Subcutaneous adipose tissue (tissue), 4 donors: ENCODE data around the gene SEC31A. TPM values are rescaled to one million over a fixed set of nuclear protein-coding genes. Genes with fewer than 3 reads are reported as not detected.

Source experiments
- total RNA-seq, 4 donors: library from RNA; depleted of rRNA; stranded (reverse); fragments of >200 nt; gene quantifications; one replicate each; pipeline ENCODE4 v1.1.0, GENCODE V29; 2016
- TF ChIP-seq, protein P1 (sequence below): fragments of 450-650 bp; IDR thresholded peaks from one replicate; pipeline ENCODE4 v1.5.1; 2016; ENCODE audit warnings: low read depth, mild to moderate bottlenecking, control low read depth, antibody characterized with exemption, moderate library complexity

Gene SEC31A
- total RNA-seq, 4 donors from 2014 or later: 178 to 276 (median 203) TPM

DNA sequence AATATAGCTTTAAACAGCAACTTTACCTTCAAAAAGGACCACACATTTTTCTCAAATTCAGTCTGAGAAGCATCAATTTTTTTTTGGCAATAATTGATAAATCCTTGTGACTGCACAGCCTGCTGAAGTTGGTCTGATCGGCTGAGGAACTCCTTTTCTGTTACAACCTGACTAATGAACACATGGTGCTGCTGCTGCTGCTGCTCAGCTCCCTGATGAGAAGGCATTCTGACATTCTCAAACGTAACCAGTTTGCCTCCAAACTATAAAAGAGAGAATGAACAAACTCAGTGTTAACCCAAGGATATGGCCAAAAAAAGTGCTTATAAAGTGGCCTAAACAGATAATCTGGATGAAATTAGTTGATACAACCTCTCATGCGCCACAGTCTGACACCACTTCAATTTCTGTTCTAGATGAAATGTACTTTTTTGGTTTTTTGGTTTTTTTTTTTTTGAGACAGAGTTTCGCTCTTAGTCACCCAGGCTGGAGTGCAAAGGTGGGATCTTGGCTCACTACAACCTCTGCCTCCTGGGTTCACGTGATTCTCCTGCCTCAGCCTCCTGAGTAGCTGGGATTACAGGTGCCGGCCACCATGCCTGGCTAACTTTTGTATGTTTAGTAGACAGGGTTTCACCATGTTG lies 26.5 kb downstream of the SEC31A start:
- TF ChIP-seq, protein P1, sequence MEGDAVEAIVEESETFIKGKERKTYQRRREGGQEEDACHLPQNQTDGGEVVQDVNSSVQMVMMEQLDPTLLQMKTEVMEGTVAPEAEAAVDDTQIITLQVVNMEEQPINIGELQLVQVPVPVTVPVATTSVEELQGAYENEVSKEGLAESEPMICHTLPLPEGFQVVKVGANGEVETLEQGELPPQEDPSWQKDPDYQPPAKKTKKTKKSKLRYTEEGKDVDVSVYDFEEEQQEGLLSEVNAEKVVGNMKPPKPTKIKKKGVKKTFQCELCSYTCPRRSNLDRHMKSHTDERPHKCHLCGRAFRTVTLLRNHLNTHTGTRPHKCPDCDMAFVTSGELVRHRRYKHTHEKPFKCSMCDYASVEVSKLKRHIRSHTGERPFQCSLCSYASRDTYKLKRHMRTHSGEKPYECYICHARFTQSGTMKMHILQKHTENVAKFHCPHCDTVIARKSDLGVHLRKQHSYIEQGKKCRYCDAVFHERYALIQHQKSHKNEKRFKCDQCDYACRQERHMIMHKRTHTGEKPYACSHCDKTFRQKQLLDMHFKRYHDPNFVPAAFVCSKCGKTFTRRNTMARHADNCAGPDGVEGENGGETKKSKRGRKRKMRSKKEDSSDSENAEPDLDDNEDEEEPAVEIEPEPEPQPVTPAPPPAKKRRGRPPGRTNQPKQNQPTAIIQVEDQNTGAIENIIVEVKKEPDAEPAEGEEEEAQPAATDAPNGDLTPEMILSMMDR: no peak

DNA sequence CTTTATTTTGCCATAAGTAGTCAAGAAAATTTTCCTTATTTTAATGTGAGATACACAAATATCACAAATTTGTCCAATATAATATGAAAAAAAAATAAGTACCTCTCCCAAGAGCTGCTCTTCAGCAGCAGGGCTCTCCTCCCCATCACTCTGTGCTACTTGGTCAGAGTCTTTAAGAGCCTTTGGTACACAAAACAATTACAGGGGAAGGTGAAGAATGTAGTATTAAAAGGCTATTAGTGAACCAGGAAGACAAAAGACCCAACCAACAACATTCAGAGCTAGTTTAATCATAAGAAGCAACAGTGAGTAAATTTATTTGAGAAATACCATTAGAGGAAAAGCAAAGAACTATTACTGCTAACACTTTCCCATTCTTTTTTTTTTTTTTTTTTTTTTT lies 29.4 kb downstream of the SEC31A start:
- TF ChIP-seq, protein P1: no peak

DNA sequence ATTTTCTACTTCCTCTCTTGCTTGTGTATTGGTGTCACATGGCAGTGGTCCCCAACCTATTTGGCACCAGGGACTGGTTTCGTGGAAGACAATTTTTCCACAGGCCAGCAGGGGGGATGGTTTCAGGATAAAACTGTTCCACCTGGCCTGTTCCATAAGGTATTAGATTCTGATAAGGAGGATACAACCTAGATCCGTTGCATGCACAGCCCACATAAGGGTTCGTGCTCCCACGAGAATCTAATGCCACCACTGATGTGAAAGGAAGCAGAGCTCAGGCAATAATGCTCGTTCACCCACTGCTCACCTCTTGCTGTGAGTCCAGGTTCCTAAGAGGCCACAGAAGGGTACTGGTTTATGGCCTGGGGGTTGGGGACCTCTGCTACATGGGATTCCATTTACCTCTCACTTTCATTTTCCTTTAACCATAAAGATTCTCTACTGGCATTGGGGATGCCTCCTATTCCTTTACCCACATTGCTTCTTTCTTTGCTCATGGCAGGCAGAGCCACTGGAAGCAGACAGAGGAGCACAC lies 38.1 kb downstream of the SEC31A start:
- TF ChIP-seq, protein P1: no peak

DNA sequence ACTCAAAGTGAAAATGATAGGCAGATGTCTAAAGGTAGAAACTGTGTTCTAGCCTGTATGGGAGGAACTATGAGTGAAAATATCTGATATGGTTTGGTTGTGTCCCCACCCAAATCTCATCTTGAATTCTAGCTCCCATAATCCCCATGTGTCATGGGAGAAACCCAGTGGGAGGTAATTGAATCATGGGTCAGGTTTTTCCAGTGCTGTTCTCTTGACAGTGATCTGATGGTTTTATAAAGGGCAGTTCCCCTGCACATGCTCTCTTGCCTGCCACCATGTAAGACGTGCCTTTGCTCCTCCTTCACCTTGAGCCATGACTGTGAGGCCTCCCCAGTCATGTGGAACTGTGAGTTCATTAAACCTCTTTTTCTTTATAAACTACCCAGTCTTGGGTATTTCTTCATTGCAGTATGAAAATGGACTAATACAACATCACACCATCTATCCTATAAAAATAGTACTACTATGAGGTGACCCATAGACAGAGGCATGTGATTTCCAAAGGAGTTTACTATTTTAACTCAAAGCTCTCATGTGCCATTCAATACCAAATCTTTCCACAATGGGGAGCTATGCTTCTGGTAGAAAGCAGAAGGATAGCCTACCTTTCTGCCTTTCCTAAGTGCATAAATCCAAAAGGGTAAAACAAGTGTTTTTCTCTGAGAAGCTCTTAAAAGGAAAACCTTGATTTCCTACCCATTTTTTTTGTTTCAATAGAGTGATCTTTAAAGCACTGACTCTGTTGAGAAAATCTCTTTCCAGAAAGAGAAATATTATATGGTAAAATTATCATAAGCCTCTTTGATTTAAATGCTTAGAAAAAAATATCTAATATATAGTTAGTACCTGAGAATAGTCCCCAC lies 38.8 kb downstream of the SEC31A start:
- TF ChIP-seq, protein P1: no peak

DNA sequence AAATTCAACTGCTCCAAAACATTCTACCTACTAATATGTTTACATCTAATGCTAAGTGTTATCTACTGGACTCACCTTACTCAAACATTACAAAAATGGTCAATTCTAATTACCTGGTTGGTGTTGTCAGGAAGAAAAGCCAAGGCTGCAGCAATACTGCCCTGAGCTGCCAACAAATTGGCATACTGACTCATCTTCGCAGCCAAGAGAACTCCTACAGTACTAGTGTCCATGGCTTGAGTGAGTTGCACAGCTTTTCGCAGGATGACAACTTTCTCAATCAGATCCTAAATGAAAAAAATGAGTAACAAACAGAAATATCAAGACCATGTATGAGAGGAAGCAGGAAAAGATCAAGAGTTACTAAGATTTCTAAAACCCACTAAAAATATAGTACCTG lies 39.6 kb downstream of the SEC31A start:
- TF ChIP-seq, protein P1: no peak

DNA sequence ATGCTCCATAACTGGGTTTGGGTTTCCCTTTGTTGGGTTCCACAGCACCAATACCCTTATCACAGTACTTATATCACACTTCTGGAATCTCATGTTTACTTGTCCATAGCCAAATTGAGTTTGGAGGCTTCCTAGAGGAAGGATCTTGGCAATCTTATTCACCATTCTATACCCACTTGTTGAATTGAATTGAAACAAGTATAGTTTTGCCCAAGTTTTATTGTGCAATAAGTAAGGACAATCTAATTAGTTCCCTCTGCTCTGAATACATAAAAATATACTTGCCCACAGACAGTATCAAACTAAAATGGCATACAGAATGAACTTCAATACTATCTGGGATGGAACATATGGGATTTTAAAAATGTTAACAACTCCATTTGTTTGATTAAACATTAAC lies 40.3 kb downstream of the SEC31A start:
- TF ChIP-seq, protein P1: no peak

DNA sequence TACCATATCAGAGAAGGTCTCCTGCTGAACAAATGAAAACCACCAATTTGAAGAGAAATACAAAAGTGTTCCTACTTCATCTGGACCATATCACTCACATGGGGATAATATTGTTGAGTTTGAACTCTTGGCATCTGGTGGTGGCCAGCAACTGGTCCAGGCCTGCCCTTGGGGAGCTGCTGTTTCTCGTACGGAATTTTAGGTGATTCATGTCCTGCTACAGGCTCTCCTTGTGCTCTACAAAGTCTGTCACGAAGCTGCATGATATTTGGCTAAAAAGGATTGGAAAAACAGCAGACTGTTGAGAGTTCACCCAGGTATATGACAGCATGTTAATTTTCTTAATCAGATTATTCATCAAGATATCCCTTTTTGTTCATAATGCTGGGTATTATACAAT lies 42.2 kb downstream of the SEC31A start:
- TF ChIP-seq, protein P1: no peak
